MCF 10A (cell line): ENCODE results near the gene P3H1. TPM values are rescaled to one million over a fixed set of nuclear protein-coding genes. Genes with fewer than 3 reads are reported as not detected.
"Not testable (repeated sequence)": the region's sequence is repeated elsewhere in the genome, so short reads cannot be mapped to it uniquely, and the experiment has no call there.

Experiments
- BruUV-seq: library from RNA; stranded (reverse); fragments of 400-500 nt; replicated peaks from 2 replicates; lab custom pipeline; 2021; lab: Mats Ljungman, UMichigan
- CTCF ChIA-PET: fragments of 300-600 bp; sonication (Branson Sonifier 250); formaldehyde crosslinking; extraction: SDS; loops from one replicate; lab custom pipeline; 2021; ENCODE audit warnings: antibody characterized with exemption, inconsistent platforms; lab: Yijun Ruan, JAX
- POLR2A ChIA-PET: fragments of 300-600, 350-650 bp; sonication (Branson Sonifier 250); formaldehyde crosslinking; extraction: SDS; loops from one replicate; lab custom pipeline; 2020; ENCODE audit warnings: antibody characterized with exemption, inconsistent platforms; lab: Yijun Ruan, JAX
- DNase-seq: peaks from one replicate; pipeline ENCODE4 v3.0.0-alpha.2; 2018; ENCODE audit not compliant: unreplicated experiment
- H3K27ac Mint-ChIP-seq: one replicate; pipeline ENCODE4 v1.8.0; 2022; ENCODE audit warnings: mild to moderate bottlenecking, low read depth, mixed read lengths; ENCODE audit not compliant: unreplicated experiment
- H3K27me3 Mint-ChIP-seq: one replicate; pipeline ENCODE4 v1.8.0; 2022; ENCODE audit warnings: mixed read lengths; ENCODE audit not compliant: insufficient read depth, unreplicated experiment
- H3K36me3 Mint-ChIP-seq: one replicate; pipeline ENCODE4 v1.8.0; 2022; ENCODE audit warnings: mild to moderate bottlenecking, moderate library complexity, mixed read lengths; ENCODE audit not compliant: insufficient read depth, unreplicated experiment
- H3K4me1 Mint-ChIP-seq: one replicate; pipeline ENCODE4 v1.8.0; 2022; ENCODE audit warnings: mixed read lengths; ENCODE audit not compliant: insufficient read depth, unreplicated experiment
- H3K4me3 Mint-ChIP-seq: one replicate; pipeline ENCODE4 v1.8.0; 2022; ENCODE audit warnings: mild to moderate bottlenecking, moderate library complexity, mixed read lengths; ENCODE audit not compliant: unreplicated experiment
- H3K9me3 Mint-ChIP-seq: one replicate; pipeline ENCODE4 v1.8.0; 2022; ENCODE audit warnings: mixed read lengths; ENCODE audit not compliant: unreplicated experiment
- intact Hi-C: fragments of 100-400 bp; cut with micrococcal nuclease; formaldehyde crosslinking; loops from 2 replicates; pipeline ENCODE4 v1.14.1; 2022
- total RNA-seq: library from RNA; stranded (reverse); gene quantifications from 2 replicates; pipeline ENCODE4 v1.2.3, GENCODE V29; 2022
- TF ChIP-seq, protein P1 (sequence below): fragments of 200-600 bp; IDR thresholded peaks from one replicate; pipeline ENCODE4 v1.8.0; 2022; ENCODE audit warnings: antibody characterized with exemption, mild to moderate bottlenecking; ENCODE audit not compliant: unreplicated experiment

Gene P3H1
- total RNA-seq, 1 experiment from 2014 or later, result 36.1 TPM

DNA sequence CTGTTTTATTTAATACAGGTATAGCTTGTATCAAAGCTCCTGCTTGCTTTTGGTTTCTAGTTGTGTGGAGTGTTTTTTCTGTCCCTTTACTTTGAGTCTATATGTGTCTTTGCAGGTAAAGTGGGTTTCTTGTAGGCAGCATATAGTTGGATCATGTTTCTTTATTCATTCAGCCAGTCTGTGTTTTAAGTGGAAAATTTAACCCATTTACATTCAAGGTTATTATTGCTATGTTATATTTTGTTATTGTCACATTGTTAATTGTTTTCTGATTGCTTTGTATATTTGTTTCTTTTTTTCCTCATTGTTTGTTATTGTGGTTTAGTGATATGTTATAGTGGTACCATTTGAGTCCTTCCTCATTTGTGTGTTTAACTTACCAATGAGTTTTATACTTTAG is 53.5 kb downstream of the P3H1 start:
- intact Hi-C loops, result no loop called here
- H3K4me1 Mint-ChIP-seq, result no peaks in the 10 kb centered on the region

DNA sequence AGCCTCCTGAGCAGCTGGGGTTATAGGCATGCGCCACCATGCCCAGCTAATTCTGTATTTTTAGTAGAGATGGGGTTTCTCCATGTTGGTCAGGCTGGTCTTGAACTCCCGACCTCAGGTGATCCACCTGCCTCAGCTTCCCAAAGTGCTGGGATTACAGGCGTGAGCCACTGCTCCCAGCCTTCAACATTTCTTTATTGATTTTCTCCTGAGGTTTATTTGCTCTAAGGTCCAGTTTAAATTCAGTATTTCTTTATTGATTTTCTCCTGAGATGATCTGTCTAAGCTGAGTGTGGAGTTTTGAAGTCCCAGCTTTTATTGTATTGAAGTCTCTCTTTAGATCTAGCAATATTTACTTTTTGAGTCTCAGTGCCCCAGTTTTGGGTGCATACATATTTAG is 54.0 kb downstream of the P3H1 start:
- H3K27ac Mint-ChIP-seq, H3K4me3 Mint-ChIP-seq, intact Hi-C loops, CTCF ChIA-PET, DNase-seq, H3K4me1 Mint-ChIP-seq, H3K27me3 Mint-ChIP-seq, H3K9me3 Mint-ChIP-seq, BruUV-seq: not testable (repeated sequence)
- H3K36me3 Mint-ChIP-seq, result peaks cover 83% of the 10 kb centered on the region
- POLR2A ChIA-PET, result interaction anchor here (1.0 kb wide), 1 partner anchor 31 kb away, joined by 3 read pairs; the partner anchor contains the start of gene YBX1

More for the DNA sequence above, 53.5 kb downstream of the P3H1 start:
- no peak for DNase-seq
- Mint-ChIP-seq H3K4me3 (no peak overlapping the region), H3K27ac (no peak overlapping the region), H3K27me3 (no peaks in the 10 kb centered on the region), H3K9me3 (no peaks in the 10 kb centered on the region), H3K36me3 (peaks cover 79% of the 10 kb centered on the region)
- TF ChIP-seq, protein P1, sequence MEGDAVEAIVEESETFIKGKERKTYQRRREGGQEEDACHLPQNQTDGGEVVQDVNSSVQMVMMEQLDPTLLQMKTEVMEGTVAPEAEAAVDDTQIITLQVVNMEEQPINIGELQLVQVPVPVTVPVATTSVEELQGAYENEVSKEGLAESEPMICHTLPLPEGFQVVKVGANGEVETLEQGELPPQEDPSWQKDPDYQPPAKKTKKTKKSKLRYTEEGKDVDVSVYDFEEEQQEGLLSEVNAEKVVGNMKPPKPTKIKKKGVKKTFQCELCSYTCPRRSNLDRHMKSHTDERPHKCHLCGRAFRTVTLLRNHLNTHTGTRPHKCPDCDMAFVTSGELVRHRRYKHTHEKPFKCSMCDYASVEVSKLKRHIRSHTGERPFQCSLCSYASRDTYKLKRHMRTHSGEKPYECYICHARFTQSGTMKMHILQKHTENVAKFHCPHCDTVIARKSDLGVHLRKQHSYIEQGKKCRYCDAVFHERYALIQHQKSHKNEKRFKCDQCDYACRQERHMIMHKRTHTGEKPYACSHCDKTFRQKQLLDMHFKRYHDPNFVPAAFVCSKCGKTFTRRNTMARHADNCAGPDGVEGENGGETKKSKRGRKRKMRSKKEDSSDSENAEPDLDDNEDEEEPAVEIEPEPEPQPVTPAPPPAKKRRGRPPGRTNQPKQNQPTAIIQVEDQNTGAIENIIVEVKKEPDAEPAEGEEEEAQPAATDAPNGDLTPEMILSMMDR, result no peak
- CTCF ChIA-PET, result interaction anchor here (1.3 kb wide), 1 partner anchor 34 kb away, joined by 5 read pairs; no protein-coding TSS in a partner anchor
- POLR2A ChIA-PET, result interaction anchor here (1.0 kb wide), 1 partner anchor 31 kb away, joined by 3 read pairs; the partner anchor contains the start of gene YBX1
- no TSS peak for BruUV-seq

DNA sequence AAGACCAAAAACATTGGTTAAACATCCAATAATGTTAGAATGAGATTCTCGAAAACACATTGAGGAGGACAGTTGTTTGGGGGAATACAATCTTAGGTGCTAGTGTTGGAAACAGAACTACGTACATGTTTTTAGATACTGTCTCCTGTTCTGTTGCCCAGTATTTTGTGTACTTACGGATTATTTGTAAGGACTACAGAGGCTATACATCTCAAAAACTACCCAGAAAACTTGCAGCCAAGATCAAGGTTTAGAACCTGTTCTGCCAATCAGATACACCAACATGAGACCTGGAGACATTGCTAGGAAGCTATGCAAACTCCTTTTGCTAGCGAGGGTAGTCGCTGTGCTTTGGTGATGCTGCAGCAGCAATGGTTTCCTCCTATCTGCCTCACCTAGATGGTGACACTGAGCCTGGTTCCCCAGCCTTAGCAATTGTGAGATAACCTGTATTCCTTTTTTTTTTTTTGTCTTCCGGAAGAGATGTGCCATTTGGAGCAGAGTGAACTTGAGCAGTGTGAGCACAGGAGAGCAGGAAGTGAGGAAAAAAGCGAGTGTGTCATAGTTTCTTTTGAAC is 62.9 kb downstream of the P3H1 start:
- Mint-ChIP-seq H3K27ac (no peak overlapping the region), H3K4me3 (no peak overlapping the region), H3K4me1 (peaks cover 11% of the 10 kb centered on the region), H3K27me3 (no peaks in the 10 kb centered on the region), H3K36me3 (peaks cover 97% of the 10 kb centered on the region), H3K9me3 (no peaks in the 10 kb centered on the region)
- intact Hi-C loops, result no loop called here
- CTCF ChIA-PET, result interaction anchor here (0.7 kb wide), 1 partner anchor 321 kb away, joined by 3 read pairs; no protein-coding TSS in a partner anchor
- TF ChIP-seq, protein P1, result no peak
- POLR2A ChIA-PET, result no interaction called here
- no TSS peak for BruUV-seq
- no peak for DNase-seq

DNA sequence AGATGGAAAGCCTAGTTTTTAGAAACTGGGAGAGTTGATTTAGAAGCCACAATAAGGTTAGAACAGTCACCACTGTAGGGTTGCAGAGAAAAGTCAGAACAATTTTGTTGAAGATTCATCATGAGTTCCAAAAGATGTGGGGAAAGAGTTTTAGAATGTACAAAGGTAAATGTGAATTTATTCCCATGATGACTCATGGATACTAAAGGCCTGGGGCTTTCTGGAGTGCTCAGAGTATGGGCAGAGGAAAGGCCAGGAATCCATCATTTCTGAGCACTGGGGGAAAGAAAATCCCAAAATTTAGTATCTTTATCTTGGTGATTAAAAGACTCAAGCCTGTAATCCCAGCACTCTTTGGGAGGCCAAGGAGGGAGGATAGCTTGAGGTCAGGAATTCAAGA is 66.8 kb downstream of the P3H1 start:
- Mint-ChIP-seq H3K9me3 (no peaks in the 10 kb centered on the region), H3K27ac (peak overlapping the region; percentile 32), H3K36me3 (peaks cover 100% of the 10 kb centered on the region), H3K4me1 (peaks cover 13% of the 10 kb centered on the region), H3K4me3 (no peak overlapping the region), H3K27me3 (no peaks in the 10 kb centered on the region)
- TF ChIP-seq, protein P1, result no peak
- DNase-seq, result peak; percentile 27
- BruUV-seq, result no TSS peak
- ChIA-PET POLR2A (interaction anchor here (1.9 kb wide), 1 partner anchor 18 kb away, joined by 11 read pairs; the partner anchor contains the start of gene YBX1), CTCF (no interaction called here)
- intact Hi-C loops, result no loop called here
